ENCODE measurements around the gene UBE2I.

GRCh38 chr16:1364510-1364909, 55.1 kb downstream of the UBE2I start:
- TF ChIP-seq POLR2AphosphoS5 (IDR thresholded peaks at IDR 0.05; ENCODE audit: borderline replicate concordance, low read depth, low read length): no peak
- no peak for TF ChIP-seq EZH2 (IDR thresholded peaks at IDR 0.05)
- no peak for TF ChIP-seq FOXP2 (optimal IDR thresholded peaks at IDR 0.05; ENCODE audit: control extremely low read depth, extremely low read length, insufficient read depth)

All from SK-N-MC (cell line).